NCI-H128 (cell line): ENCODE data around the gene NELL1.

Source experiments
- DNase-seq: peaks from one replicate; lab custom pipeline; 2025; ENCODE audit not compliant: unreplicated experiment; lab: John Stamatoyannopoulos, UW

NELL1 gene

DNA sequence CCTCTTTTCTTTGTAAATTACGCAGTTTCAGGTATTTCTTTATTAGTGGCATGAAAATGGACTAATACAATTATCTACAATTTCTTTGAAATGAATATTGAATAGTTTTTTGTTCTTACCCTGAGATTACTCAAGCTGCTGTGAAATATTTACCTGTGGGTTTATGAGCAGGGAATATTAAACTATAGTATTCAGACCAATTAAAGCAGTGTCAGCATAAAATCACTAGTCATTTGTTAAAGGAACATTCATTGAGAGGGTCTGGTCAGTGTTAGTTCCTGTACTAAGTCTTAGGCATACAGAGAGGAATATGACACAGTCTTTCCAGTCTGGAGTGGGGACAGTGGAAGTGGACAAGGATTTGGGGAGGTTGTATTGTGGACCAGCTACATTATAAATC lies 877.3 kb downstream of the NELL1 start:
- no peak for DNase-seq

DNA sequence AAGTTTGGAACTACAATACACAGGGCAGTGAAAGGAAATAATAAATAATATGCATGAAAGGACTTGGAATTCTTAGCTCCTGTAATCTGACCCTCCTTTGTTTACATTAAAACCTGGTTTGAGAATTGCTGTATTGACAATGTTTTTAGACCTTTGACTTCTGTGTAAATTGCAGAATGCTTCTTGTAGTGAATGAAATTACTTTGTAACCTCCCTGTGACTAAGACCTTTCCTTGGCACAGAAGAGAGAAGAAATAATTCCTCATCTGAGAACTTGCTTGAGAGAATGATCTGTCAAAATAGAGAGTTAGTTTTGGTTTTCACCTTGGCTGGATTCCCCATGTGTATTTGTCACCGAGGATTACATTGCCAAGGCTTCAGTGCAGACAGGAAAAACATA lies 883.5 kb downstream of the NELL1 start:
- DNase-seq = no peak

DNA sequence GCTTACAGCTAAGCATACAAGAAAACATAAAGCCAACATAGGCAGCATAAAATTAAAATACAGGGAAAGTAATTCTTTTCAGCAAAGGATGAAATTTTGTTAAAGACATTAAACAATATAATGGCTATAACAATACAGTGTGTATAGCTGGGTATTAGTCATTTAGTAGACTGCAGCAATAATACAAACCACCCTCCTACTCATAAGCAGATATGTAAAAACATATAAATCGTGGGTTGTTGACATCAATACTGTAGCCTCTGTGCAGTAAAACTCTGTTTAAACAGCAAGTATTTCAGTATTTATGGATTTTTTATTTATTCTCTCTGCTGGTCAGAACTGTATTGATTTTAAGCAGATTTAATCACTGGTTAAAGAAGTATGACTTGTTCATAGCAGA lies 884.4 kb downstream of the NELL1 start:
- no peak for DNase-seq

DNA sequence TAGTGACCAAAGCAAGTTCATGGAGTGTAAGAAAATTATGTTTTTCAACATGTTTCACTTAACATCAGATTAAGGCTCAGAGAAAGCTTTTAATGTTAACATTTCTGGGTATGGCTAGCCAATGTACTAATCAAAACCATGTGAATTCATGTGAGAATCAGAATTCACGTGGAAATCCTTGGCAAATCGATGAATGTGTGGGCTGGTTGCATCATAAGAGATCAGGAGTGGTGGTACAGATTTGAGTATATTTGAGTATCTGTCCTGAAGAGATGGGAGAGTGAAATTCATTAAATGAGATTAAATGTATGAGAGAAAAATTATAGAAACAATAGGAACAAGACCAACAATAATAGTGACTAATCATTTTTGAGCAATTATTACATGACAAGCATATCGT lies 884.9 kb downstream of the NELL1 start:
- no peak for DNase-seq

DNA sequence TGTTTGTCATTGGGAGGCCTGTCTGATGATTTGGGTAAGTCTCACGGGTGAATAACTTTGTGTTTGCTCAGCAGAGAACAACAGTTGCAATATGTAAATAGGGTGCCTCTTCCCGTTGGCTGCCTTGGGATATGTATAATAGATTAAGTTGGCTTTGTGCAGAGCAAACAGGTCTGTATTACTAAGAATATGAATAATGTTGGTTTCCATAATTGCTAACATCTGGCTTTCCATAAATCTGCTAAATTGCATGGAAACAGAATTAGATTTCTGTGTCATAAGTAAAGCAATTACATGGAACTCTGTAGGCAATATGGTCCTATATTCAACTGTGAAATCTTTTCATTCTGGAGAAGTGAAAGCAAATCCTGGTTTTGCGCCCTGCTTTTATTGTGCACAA lies 887.5 kb downstream of the NELL1 start:
- DNase-seq = no peak

DNA sequence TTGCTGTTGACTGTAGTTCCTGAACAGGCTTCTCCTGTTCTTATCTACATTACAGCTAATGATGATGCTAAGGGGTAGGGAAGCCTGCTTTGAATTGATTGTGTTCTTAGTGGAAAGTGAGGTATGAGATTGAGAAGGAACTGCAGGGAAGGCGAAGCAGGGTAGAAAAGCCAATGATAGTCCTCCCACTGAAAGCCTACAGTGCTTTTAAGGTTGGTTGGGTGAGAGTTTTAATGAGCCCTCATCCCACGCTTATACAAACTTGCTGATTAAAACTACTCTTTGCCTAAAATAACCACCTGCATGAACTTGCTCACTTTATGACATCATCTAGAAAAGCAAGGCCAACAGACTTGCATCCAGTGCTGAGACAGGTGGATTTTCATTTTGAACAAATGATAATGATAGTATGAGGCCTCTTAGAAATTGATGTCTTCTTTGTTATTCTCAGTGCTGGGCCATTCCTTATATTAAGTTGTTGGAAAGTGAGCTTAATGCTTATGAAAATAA lies 891.1 kb downstream of the NELL1 start:
- no peak for DNase-seq

DNA sequence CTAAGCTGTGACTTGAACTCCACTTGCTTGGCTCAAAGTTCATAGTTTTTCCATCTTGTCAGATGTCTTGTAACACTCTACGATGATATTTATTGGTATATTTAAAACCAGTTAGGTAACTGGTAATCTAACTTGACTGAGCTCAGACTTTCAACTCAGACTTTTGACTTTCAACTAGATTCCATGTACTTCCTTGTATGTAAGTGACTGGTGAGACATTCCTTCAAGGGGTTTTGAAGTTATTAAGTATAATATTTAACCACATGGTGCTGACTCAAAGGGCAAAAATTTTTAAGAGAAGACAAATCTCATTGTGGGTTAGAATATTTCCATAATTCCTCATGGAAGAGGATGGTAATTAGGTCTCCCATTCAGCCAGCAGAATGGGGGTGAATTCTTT lies 892.2 kb downstream of the NELL1 start:
- DNase-seq = no peak

DNA sequence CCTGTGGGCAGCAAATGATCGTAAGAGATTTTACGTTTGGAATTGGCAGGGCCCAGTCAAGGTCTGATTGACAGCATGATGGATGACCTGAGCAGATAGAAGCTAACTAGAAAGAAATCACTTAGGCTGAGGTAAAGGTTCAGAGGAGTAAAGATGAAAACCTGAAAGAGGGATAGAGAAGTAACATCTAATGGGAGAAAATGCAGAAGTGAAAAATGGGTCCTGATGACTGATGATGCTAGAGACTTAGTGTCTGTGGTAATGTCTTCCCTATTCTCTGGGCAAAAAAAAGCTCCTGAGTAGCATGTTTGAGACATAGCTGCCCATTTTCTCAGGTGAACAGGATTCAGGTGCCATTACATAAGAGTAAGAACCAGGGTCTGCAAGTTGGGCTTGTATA lies 894.7 kb downstream of the NELL1 start:
- DNase-seq = no peak

DNA sequence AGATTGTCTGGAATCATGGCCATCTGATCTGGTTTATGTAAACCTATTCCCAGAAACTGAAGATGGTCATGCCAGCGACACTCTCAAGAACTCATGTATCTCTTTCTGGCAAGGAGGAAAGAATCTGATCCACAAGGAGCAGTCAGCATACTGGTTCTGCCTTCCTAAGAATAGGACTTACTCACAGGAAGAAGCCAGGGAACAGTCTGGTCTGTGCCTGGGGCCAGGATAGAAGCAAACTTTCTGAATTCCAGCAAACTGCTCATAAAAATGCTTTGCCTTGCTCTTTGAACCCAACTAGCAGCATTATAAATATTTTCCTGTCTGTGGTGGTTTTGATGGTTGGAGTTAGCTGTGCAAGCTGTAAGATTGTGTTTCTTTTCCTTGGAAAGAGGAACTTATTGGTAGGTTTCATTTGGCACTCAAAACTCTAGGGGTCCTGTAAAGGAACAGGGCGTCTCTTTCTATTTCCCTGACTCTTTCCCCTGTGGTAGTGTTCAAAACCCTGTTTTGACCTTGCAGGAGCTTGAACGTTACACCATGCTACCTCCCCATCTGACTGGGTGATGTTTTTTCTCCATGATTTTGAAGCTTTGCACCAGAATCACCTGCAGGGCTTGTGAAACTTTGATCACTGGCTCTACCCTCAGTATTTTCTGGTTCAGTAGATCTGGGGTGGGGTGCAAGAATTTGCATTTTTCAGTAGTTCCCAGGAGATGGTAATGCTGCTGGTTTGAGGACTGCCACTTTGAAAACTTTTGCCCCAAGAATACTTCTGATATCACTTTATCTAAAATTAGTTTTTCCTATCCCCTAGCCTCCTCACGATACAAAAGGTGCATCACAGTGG lies 895.7 kb downstream of the NELL1 start:
- no peak for DNase-seq

DNA sequence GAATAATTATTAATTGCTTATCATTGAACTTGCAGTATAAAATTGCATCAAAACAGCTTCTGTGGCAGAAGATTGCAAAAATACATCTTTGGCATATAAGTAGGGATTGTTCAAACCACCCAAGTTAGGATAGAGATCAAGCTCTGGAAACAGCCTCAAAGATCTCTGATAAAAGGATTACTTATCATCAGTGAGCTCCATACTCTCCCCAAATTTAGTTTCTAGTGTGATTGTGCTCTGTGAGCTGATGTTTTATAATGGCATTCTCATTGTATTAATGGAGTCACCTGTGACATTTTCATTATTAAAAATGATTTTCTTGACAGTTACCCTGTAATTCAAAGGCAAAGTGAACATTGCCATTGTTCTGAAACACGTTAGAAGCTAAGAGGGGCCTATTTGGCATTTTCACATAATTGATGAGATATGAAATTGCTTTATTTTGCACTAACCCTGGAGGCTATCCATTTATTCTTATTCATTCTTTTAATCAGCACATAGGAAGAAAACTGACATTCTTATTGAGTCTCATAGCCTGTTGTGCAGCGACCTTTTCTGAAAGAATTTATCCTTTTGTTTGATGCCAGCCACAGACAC lies 897.2 kb downstream of the NELL1 start:
- no peak for DNase-seq

DNA sequence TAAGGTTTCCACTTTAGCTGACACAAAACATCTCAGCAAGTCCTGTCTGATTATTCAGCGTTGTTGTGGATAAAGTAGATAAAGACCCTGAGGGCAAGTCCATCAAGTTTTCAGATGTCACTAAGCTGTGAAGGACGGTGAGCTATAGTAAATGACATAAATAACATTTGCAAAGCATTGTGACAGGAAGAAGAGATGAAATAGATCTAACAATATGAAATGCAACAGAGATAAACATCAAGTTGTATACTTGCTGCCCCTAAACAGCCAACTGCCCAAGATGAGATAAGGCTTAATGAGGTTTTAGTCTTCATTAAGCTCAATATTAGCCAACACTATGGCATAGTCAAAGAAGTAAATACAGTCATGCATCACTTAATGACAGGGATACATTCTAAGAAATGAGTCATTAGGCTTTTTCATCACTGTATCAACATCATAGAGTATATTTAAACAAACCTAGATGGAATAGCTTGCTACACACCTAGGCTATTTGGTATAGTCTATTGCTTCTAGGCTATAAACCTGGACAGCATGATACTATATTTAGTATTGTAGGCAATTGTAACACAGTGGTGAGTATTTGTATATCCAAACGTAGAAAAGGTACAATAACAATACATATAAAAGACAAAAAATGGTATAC lies 898.4 kb downstream of the NELL1 start:
- DNase-seq = no peak

DNA sequence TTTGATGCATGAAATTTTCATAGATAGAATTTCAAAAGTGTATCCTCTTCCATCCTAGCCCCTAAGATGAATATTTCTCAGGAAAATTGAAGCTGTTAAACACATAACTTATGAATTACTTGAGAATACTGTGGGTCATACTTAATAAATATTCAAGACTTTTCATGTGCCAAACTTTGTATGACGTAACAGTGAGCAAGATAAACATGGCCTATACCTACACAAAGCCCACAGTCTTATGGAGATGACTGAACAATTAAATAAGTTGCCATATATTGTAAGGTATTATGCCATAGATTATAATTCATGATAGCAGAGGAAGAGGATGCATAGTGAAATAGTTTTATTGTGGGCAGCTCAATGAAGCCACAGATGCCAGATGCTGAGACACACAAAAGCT lies 902.8 kb downstream of the NELL1 start:
- no peak for DNase-seq

DNA sequence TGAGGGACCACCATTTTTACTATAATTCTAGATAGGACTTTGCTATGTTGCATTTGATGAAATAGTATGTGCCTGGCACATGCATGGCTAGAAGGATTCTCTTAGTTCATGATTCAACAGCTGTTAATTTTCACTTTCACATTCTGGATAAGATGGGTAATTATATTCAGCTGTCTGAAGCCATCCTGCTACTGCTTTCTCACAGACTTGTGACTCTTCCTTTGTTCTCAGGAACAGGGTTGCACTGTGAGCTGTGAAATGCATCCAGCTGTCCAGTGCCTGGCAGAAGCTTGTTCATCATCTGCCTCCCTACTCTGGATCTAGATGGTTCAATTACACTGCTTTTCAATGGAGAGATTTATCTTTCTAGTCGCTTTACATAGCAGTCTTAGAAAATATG lies 913.4 kb downstream of the NELL1 start:
- no peak for DNase-seq

DNA sequence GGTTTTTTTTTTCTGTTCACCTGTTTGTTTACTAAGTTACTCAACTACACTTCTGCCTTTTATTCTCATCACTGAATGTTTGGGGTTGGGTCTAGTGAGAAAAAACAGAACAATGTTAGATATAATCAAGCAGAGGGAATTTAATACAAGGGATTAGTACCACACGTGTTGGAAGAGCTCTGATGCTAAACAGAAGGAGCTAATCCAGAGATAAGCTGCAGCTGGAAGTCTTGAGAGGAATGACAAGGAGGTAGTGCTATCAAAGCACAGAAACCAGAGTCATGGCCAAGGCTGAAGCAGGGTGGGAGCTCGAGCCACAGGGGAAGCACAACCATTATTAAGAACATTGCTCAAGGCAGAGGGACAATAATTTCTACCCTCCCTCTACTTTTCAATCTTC lies 919.4 kb downstream of the NELL1 start:
- DNase-seq = no peak

DNA sequence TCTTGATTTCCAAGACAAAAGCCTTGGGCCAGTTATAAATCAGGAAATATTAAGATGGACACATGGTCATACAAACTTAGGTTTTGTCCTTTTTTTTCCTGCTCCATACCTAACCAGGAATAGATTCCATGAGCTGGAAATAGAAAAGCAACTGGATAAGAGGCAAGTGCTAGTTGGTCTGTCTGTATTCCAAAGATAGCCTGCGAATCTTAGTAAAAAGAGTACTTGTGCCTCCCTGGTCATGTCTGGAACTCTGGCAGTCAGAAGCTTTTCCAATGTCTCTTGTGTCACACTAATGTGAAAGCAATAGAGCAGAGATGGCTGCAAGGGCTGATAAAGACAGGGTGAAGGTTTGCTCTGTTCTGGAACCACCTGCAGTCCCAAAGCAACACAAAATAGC lies 933.3 kb downstream of the NELL1 start:
- DNase-seq = no peak

DNA sequence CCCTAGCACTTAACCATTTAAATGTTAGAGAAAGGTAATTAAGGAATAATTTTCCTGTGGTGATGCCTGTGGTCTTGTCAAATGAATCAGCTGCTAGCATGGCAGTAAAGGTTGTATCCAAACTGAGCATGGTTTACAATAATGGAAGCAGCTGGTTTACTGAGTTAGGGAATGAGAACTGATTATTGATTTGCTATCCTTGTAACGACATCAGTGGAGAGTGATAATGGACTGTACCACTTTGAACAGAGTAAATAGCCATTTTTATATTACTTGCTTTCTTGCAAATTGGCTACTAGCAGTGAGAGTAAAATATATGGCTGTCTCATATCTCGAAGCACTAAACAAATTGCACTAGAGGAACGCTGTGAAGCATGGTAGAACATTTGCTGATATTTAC lies 934.5 kb downstream of the NELL1 start:
- DNase-seq = no peak

DNA sequence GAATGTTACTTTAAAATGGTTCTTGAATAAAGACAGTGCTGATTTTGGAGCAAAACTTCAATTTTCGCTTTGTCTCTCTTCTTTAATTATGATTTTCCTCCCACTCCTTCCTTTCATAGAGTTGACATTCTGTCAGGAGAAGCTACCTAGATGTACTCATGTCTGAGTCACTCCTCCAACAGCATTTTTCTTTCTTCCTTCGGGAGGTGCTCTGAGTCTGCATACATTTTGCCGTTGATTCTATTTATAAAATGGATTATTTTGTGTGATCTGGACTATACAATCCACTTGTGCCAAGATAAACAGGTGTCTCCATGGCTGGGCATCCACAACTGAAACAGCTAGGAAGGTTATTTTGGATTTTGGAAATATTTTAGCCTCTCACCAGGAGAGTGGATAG lies 935.2 kb downstream of the NELL1 start:
- DNase-seq = no peak

DNA sequence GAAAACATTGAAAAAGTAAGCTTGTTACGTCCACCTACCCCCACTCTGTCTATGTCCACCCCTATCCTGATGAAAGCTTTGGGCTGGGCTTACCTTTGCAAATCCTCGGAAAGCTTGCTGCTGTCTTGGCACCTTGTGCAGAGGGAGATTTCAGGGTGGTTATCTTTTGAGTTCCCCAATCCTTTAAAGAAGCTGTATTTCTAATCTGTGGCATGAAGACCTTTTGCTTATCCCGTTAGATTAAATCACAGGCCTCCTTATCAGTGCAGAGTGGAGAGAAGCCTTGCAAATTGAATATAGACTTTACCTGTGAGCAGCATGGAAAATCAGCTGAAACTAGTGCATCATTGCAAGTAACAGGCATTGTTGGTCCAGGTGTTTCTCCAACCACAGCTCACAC lies 942.9 kb downstream of the NELL1 start:
- no peak for DNase-seq

DNA sequence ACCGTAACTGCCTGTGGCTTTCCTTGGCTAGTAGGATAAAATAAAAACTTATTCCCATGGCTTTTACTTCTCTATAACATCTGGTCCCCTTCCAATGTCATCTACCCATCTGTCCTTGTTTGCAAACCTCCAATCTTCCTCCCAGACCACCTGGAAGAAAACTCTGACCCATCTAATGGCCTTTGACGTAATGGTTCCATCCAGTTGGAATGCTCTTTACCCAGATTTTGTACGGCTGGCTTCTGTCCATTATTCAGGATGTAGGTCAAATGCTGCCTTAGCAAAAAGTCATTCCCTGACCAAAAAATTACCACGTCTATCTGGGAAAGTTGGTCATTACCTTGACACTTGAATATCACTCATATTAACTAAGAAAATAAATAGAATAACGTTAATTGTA lies 945.6 kb downstream of the NELL1 start:
- DNase-seq = no peak

DNA sequence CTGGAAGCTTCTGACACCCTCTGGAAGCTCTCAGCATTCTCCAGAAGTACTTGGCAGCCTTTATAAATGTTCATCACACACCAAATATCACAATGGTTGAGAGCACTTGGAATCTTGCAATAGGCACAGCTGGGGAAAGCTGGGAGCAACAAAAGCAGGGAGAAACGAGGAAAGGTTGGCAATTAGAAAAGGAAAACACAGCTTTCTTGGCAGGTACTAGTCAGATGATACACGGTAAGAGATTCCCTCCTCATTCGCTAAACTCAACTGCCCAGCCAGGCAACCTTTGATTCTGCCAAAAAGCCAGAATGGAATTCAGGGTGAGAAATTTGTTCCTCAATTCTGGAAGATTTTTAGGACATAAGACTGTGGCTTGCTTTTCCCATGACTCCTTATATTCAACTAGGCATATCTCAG lies 946.6 kb downstream of the NELL1 start:
- no peak for DNase-seq

DNA sequence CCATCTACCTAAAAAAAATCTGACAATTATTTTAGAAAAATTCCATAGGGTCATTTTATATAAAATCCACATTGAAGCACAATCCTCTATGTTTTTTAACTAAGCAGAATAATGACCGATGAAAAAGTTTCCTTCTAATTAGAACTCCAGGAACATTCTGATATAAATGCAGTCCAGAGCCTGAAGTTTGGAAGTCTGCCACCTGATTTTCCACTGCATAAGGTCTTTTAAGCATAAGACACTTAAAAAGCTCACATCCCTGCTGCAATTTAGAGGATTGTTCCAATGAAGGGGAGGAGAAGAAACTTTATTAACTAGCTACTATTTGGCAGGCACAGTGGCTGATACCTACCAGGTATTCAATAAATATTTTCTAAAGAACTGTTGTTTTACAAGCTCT lies 953.2 kb downstream of the NELL1 start:
- DNase-seq = no peak

DNA sequence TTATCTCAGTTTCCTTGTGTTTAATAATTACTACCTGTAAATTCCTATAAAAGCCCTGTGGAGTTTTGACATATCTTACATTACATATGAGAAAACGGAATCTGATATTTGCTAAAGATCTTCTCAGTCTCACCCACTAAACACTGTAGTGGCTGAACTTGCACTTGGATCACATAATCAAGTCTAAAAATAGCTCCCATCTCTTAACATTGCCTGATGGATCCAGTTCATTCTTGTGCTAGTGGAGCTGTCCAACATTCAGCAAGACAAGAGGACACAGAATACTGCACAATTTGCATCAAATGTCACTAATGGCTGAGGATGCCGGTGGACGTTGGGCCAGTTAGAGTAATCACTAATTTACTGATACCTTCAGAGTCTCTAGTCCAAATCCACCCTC lies 953.6 kb downstream of the NELL1 start:
- DNase-seq = no peak
